Measurements from ENCODE around the gene BABAM2. TPM values are rescaled to one million over a fixed set of nuclear protein-coding genes. Genes with fewer than 3 reads are reported as not detected.
A peak's percentile ranks its signal among the peaks of the same experiment; 100 is the strongest.

Gene BABAM2
- total RNA-seq, 1 experiment from 2014 or later, result 46.1 TPM

DNA sequence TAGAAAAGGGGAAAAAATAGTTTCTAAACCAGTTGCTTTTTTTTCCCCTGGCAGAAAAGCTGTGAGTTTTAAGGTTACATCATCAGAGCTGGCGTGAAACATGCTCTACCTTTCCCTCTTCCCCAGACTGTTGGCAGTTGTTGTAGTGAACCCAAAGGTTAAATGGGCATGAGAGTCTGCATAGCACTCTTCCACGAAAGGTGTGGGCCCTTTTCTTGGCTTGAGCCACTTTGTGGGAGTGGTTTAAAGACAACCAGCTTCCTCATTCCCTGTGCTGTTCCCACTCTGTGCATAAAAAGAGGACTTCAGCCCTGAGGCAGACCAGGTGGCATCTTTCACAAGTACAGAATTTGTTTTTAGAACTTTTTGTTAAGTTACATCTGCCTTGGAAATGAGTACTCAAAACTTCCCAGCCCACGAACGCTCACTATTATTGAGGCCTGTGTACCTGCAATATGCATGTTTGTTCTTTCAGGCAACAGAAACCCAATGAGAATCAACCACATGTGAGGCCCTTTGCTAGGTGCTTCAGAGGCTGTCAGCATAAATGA is 243.8 kb downstream of the BABAM2 start:
- BruUV-seq (replicated peaks), result no TSS peak
- Histone ChIP-seq H3K79me2 (ENCODE audit: low read depth) (no peaks in the 10 kb centered on the region), H3K4me1 (replicated peaks; ENCODE audit: insufficient read depth) (no peaks in the 10 kb centered on the region), H3K27me3 (ENCODE audit: insufficient read depth, low read depth) (no peaks in the 10 kb centered on the region), H3K4me3 (no peak overlapping the region), H3K27ac (0 out of 2 replicates have a peak overlapping the region, but pooled peaks have one; percentile 3), H3K9me3 (ENCODE audit: insufficient read depth, low read depth) (no peaks in the 10 kb centered on the region), H3F3A (ENCODE audit: insufficient read depth, low read depth) (no peaks in the 10 kb centered on the region), H2AFZ (no peak overlapping the region), H4K20me1 (ENCODE audit: insufficient read depth) (no peaks in the 10 kb centered on the region), H3K36me3 (ENCODE audit: low read depth) (no peaks in the 10 kb centered on the region), H3K4me2 (no peak overlapping the region), H3K9me2 (ENCODE audit: insufficient read depth) (peaks cover 4% of the 10 kb centered on the region; the same call in 1 of the 2 replicates)
- POLR2A ChIA-PET (ENCODE audit: unreplicated experiment), result no interaction called here
- TF ChIP-seq, protein P1, sequence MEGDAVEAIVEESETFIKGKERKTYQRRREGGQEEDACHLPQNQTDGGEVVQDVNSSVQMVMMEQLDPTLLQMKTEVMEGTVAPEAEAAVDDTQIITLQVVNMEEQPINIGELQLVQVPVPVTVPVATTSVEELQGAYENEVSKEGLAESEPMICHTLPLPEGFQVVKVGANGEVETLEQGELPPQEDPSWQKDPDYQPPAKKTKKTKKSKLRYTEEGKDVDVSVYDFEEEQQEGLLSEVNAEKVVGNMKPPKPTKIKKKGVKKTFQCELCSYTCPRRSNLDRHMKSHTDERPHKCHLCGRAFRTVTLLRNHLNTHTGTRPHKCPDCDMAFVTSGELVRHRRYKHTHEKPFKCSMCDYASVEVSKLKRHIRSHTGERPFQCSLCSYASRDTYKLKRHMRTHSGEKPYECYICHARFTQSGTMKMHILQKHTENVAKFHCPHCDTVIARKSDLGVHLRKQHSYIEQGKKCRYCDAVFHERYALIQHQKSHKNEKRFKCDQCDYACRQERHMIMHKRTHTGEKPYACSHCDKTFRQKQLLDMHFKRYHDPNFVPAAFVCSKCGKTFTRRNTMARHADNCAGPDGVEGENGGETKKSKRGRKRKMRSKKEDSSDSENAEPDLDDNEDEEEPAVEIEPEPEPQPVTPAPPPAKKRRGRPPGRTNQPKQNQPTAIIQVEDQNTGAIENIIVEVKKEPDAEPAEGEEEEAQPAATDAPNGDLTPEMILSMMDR (conservative IDR thresholded peaks at IDR 0.05), result no peak
- TF ChIP-seq EZH2 (IDR thresholded peaks at IDR 0.05; ENCODE audit: low read depth), result no peak
- CTCF ChIA-PET, result no interaction called here
- DNase-seq, result peak; percentile 31 to 72
- intact Hi-C loops (cut with micrococcal nuclease; ENCODE audit: unreplicated experiment), result no loop called here

DNA sequence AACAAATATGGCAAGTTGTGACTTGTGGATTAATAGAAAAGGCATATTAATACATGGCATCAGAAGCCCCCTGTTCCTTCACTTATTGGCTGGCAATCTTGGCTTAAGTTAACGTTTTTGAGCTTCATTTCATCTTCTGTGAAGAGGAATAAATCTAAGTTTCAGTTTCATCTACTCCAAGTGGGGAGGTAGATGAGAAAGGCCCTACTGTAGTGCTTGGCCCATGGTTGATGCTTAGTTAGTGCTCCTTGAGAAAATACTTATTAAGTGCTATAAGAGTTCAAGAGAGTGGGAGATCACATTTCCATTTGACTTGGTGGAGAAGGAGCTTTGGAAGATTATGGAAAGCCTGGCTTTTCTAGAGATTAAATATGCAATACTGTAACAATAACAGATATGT is 244.3 kb downstream of the BABAM2 start:
- intact Hi-C loops (cut with micrococcal nuclease; ENCODE audit: unreplicated experiment), result no loop called here
- Histone ChIP-seq H3K4me1 (replicated peaks; ENCODE audit: insufficient read depth) (no peaks in the 10 kb centered on the region), H3K9me3 (ENCODE audit: insufficient read depth, low read depth) (no peaks in the 10 kb centered on the region), H3K79me2 (ENCODE audit: low read depth) (no peaks in the 10 kb centered on the region), H3K4me3 (no peak overlapping the region), H3K4me2 (no peak overlapping the region), H3F3A (ENCODE audit: insufficient read depth, low read depth) (no peaks in the 10 kb centered on the region), H3K36me3 (ENCODE audit: low read depth) (no peaks in the 10 kb centered on the region), H2AFZ (no peak overlapping the region), H4K20me1 (ENCODE audit: insufficient read depth) (no peaks in the 10 kb centered on the region), H3K27ac (0 out of 2 replicates have a peak overlapping the region, but pooled peaks have one; percentile 3), H3K9me2 (ENCODE audit: insufficient read depth) (peaks cover 4% of the 10 kb centered on the region; the same call in 1 of the 2 replicates), H3K27me3 (ENCODE audit: insufficient read depth, low read depth) (no peaks in the 10 kb centered on the region)
- BruUV-seq (replicated peaks), result no TSS peak
- DNase-seq, result no peak
- TF ChIP-seq EZH2 (IDR thresholded peaks at IDR 0.05; ENCODE audit: low read depth), result no peak
- TF ChIP-seq, protein P1 (conservative IDR thresholded peaks at IDR 0.05), result no peak
- POLR2A ChIA-PET (ENCODE audit: unreplicated experiment), result no interaction called here
- CTCF ChIA-PET, result no interaction called here

DNA sequence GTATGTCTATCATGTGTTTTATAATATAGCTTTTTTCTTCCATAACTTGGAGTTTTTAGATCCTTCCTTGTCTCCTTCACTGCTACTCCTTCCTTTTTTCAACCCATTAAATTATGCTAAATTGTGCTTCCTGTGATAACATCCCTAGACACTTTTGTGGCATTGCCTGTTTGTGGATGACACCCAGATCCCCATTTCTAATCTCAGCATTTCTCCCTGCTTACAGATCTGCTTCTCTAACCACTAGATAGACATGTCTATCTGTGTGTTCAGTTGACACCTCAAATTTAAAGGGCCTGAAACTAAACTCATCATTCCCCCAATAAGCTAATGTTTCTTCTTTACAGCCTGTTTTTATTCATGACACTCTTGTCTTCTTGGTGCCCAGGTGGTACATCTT is 244.8 kb downstream of the BABAM2 start:
- H3K4me2 ChIP-seq, result no peak overlapping the region
- no peak overlapping the region for H3K4me3 ChIP-seq
- H4K20me1 ChIP-seq (ENCODE audit: insufficient read depth), result no peaks in the 10 kb centered on the region
- H3K36me3 ChIP-seq (ENCODE audit: low read depth), result no peaks in the 10 kb centered on the region
- intact Hi-C loops (cut with micrococcal nuclease; ENCODE audit: unreplicated experiment), result no loop called here
- no peak for DNase-seq
- H3K27ac ChIP-seq, result no peak overlapping the region
- BruUV-seq (replicated peaks), result no TSS peak
- POLR2A ChIA-PET (ENCODE audit: unreplicated experiment), result no interaction called here
- no peak for TF ChIP-seq EZH2 (IDR thresholded peaks at IDR 0.05; ENCODE audit: low read depth)
- TF ChIP-seq, protein P1 (conservative IDR thresholded peaks at IDR 0.05), result no peak
- H3K27me3 ChIP-seq (ENCODE audit: insufficient read depth, low read depth), result no peaks in the 10 kb centered on the region
- no peaks in the 10 kb centered on the region for H3K4me1 ChIP-seq (replicated peaks; ENCODE audit: insufficient read depth)
- no peak overlapping the region for H2AFZ ChIP-seq
- H3K79me2 ChIP-seq (ENCODE audit: low read depth), result no peaks in the 10 kb centered on the region
- no peaks in the 10 kb centered on the region for H3F3A ChIP-seq (ENCODE audit: insufficient read depth, low read depth)
- no peaks in the 10 kb centered on the region for H3K9me3 ChIP-seq (ENCODE audit: insufficient read depth, low read depth)
- CTCF ChIA-PET, result no interaction called here
- H3K9me2 ChIP-seq (ENCODE audit: insufficient read depth), result peaks cover 4% of the 10 kb centered on the region; the same call in 1 of the 2 replicates
